NCI-H128 (cell line): ENCODE measurements around the gene FADS6.
"Not testable (repeated sequence)": the region's sequence is repeated elsewhere in the genome, so short reads cannot be mapped to it uniquely, and the experiment has no call there.

Source experiments
- DNase-seq: peaks from one replicate; lab custom pipeline; 2025; ENCODE audit not compliant: unreplicated experiment; lab: John Stamatoyannopoulos, UW

FADS6 gene

GRCh38 chr17:74870028-74870427 is 23.4 kb downstream of the FADS6 start:
- not testable (repeated sequence) for DNase-seq

- DNase-seq: no peak
Measured at GRCh38 chr17:74868908-74869255, 24.6 kb downstream of the FADS6 start.

DNA sequence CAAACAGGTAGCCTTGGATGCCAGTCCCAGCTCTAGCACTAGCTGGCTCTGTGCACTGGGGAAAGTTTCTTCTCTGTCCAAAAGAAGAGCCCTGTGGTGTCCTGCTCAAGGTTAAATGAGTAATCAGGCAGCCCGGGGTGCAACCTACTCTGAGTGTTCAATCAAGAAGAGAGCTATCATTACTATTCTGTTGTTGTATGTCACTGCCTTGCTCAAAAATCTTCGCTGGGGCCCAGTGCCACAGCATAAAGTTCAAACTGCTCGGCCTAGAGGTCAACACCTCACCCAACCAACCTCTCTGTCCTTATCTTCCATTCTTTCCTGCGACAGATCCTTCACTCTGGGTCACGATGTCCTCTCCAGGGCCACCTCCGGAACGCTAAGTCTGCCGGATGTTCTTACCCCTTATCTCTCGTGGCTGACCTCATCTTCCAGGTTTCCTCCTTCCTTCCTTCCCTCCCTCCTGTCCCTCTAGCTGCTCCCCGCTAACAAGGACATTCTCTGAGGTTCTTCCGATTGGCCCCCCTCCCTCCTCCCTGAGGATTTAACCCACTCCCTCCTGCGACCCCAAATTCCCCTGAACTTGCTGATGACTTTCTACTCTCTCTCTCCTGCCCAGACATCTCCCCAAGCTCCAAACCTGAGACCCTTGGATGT is 25.1 kb downstream of the FADS6 start:
- DNase-seq: no peak

DNA sequence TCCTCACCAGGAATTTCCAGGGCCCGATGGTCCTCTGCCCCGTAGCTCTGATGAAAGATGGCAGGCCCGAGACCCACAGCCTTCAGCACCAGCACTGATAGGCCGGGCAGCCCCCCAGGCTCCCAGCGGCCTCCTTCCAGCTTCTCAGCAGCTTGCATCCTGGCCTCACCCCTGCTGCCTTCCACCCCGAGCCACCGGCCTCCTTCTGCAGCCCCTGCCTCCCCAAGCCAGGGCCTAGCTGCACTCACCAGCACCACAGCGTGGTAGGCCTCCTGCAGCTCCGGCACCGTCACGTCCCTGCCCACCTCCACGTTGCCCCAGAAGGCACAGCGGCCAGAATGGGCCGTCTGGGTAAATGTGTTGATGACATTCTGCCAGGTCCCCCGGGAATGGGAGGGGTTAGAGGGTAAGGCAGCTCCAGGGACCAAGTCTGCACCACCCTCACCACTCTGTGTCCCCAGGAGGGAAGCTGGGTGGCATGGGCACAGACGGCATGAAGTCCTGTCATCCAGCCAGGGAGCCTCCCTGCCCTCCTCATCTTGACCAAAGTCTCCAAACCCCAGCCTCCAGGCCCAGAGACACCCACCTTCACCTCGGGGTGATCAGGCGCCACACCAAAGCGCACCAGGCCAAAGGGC is 27.1 kb downstream of the FADS6 start:
- DNase-seq: no peak

- no peak for DNase-seq
Measured at GRCh38 chr17:74865504-74866197, 27.8 kb downstream of the FADS6 start.

DNA sequence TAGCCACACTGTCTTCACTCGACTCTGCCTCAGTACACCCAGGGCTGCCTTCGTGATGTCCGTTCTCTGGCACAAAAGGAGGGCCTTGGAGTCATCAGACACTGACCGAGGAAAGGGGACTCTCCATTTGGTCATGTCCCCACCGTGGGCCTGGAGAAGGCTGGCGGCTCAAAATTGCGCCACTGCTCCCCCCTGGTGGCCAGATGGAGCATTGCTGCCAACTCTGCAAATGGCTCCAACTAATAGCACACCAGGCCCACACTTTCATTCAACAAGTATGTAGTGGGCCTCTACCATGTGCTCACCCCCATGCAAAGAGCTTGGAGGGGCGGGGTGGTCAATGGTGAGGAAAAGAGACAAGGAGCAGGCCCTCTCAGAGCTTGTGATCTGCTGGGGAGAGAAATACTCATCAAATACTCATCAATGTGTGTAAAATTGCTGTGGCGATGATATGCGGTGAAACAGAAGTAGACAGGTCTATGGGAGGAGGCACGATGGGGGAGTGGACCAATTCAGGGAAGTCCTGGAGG is 28.5 kb downstream of the FADS6 start:
- peak; percentile 11 for DNase-seq

GRCh38 chr17:74864297-74864865 is 29.1 kb downstream of the FADS6 start:
- DNase-seq: no peak

DNA sequence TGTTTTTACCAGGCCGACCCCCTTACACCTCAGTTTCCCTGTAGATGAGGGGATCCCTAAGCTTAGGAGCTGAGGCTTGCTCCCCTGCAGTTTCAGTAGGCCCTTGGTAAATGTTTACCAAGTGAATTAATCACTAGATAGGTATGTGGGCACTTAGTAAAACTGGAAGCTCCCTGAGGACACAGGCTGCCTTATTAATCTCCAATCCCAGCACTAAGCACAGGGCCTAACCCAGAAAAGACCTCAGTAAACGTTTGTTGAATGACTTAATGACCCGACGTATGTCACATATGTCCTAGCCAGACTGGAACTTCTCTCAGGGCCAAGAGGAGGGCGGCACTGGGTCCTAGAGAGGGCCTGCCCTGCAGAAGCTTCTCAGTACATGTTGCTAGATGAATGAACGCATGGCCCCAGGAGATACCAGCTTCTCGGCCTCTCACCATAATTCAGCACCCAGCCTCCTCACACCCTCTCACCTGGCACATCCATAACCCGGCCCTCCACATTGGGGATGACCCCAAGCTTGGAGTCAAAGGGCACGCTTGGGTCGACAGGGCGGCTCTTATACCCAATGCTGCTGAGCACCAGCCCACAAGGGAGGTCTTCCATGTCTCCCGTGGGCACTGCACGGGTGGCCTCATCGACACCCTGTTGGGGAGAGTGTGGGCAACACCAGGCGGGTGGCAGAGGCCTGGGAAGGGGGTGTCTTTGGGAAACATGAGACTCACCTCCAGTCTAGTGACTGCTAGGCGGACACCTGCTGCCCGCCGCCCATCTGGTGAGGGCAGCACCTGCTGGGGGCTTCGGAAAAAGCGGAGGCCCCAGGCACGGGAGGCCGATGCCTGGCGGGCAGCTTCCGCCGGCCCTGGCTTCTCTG is 29.8 kb downstream of the FADS6 start:
- DNase-seq: no peak

GRCh38 chr17:74862919-74863318 is 30.5 kb downstream of the FADS6 start:
- DNase-seq: no peak

DNA sequence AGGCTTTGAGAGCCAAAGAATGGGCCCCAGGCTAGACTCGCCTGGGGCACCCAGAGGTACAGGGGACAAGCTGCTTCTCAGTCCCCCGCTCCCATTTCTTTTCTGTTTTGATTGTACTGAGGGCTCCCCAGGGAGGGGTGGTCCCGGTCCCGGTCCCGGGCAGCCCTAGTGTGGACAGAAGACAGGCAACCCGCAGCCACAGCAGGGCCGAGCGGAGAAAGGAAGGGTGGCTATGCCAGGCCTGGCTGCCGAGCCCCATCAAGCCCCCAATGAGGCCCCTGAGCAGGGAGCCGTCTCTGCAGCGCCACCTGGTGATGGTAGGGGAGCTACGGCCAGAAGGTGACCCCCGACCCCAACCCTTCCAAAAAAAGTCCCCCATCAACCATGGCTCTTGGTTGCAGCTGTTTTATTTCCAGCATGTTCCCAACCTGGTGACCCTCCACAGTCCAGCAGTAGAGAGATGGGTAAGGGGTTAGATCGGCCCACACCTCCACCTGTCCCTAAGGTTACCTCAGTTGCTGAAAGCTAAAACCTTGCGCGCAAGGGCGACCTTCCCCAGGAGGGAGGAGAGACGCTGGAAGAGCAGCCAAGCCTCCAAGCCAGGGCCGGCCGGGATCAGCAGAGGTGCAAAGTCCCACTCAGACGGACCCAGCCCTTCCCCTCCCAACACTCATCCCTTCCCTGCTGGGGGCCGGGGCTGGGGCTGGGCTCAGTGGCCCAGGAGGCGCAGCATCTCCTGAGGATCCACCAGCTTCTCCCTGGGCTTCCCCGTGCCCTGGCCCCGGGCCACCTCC is 31.1 kb downstream of the FADS6 start:
- DNase-seq: peak; percentile 18

DNA sequence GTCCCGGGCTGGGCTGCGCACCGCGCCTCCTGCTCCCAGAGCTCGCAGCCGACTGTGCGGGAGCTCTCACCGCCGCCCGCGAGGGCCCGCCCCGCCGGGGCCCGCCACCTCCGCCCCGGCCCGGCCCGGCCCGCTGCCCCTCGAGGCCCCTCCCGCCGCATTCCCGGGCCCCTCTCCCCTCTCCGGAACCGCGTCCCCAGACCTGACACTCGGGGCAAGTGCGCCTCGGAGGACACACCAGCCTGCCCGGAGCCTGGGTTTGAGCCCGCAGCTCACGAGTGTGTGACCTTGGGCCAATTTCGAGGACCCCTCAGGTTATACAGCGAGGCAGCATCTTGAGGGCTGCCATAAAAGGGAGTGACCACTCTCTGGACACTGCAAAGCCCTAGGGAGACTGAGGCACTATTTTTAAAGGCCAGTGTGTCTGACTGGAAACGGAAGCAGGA is 31.7 kb downstream of the FADS6 start:
- DNase-seq: no peak

DNA sequence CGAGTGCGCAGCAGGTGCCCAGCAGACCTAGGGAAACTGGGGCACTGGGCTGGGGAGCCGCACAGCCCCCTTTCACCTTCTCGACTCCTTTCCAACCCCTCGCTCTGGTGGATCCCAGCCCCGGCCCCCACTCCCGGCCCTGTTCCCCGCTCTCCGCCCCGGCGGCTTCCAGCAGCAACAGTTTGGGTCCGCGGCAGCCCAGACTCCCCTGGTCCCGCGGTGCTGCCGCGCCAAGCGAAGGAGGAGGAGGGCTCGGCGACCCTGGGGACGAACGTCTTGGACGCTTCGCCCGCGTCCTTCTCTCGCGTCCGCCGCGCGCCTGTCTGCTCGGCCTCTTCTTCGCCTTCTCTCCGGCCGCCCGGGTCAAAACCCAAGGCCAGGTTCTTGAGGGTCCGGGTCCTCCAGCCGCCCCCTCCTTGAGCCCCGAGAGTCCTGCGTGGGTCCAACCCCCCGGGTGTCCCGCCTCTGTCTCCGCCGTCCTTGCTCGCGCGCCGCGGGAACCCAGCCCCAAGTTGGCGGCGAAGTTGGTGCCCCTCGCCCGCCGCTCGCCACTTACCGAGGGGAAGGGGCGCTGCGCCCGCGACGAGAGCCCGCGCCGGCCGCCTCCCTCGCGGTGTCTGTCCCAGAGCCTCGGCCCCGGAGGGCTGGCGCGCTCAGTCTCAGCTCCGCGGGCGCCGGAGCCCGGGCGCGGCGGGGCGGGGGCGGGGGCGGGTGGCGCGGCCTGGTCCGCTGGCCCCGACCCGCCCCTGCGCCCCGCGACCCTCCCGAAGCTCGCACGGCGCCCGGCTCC is 32.4 kb downstream of the FADS6 start:
- DNase-seq: no peak

GRCh38 chr17:74860229-74860871 is 33.1 kb downstream of the FADS6 start:
- no peak for DNase-seq

- no peak for DNase-seq
Measured at GRCh38 chr17:74859459-74860228, 33.8 kb downstream of the FADS6 start, which contains the start of gene GRIN2C. TSS of gene GRIN2C (minus strand) at chr17:74859885. CDS start at chr17:74855092, 4,793 bp downstream.

- DNase-seq: no peak
Measured at GRCh38 chr17:74858672-74859458, 34.6 kb downstream of the FADS6 start.

DNA sequence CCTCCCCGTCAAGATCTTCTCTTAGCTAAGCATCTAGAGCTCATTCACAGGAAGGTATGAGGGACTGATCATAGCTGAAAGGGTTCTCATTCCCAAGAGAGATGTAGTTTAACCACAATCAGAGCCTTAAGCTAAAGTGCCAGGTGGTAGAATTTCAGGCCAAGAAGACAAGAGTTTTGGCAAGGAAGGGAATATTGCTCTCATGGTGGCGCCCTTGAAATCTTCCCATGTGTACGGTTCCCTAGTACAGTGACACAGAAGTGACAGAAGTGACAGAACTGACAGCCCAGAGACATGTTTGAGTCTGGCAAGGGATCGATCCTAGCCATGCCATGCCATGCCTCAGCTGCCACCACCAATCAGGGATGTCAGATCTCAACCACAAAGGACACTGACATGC is 36.2 kb downstream of the FADS6 start:
- DNase-seq: no peak

DNA sequence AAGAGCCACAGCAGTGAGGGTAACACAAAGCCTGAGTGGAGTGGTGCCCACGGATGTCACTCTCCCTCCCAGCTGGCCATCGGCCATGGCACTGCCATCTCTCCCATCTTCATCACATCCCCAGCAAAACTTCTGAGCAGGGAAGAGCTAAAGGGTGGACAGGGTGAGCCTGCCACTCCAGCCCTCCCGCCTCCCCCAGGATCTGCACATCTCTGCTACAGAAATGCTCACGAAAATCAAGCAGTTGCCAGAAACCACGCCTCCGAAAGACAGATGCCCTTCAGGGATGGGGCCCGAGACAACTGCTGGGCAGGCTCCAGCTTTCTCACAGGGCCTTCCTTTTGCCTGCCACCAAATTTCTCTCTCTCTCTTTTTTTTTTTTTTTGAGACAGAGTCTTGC is 37.3 kb downstream of the FADS6 start:
- DNase-seq: no peak
